HEK293 (cell line): Measurements from ENCODE around the gene PARD3.

ENCODE experiments used
- CTCF ChIA-PET: fragments of 350-600 bp; formaldehyde crosslinking; extraction: SDS; loops from one replicate; lab custom pipeline; 2021; ENCODE audit warnings: antibody characterized with exemption; lab: Yijun Ruan, JAX
- POLR2A ChIA-PET: fragments of 300-600 bp; formaldehyde crosslinking; extraction: SDS; loops from one replicate; lab custom pipeline; 2020; ENCODE audit warnings: antibody characterized with exemption, inconsistent platforms; lab: Yijun Ruan, JAX
- H3K27ac ChIP-seq: fragments of 200-500 bp; sonication (Bioruptor generic); 2 replicates; pipeline ENCODE4 v1.5.1; 2014; ENCODE audit warnings: low read depth, low read length, control low read depth, inconsistent platforms; ENCODE audit errors: extremely low read depth
- H3K36me3 ChIP-seq, 2 experiments: fragments of 200-500 bp in 1 of 2; sonication (Bioruptor generic) in 1 of 2; 1 replicate in 1 of 2; 2 replicates in 1 of 2; pipeline ENCODE4 v1.5.1; 2014 to 2017; ENCODE audit warnings: inconsistent platforms in 2 of 2, low read length in 2 of 2; ENCODE audit not compliant: control insufficient read depth in 2 of 2, insufficient read depth in 1 of 2
- H3K4me1 ChIP-seq: fragments of 200-500 bp; sonication (Bioruptor generic); 2 replicates; pipeline ENCODE4 v1.5.1; 2014; ENCODE audit warnings: mild to moderate bottlenecking, low read length, inconsistent platforms; ENCODE audit not compliant: control insufficient read depth, insufficient read depth
- H3K4me3 ChIP-seq: 2 replicates; pipeline ENCODE4 v1.5.1; 2011; ENCODE audit warnings: low read depth, mild to moderate bottlenecking, control low read depth, low read length, moderate library complexity
- H3K9me3 ChIP-seq: fragments of 200-500 bp; sonication (Bioruptor generic); 2 replicates; pipeline ENCODE4 v1.5.1; 2014; ENCODE audit warnings: low read depth, low read length, inconsistent platforms; ENCODE audit not compliant: control insufficient read depth, insufficient read depth
- IKZF3 ChIP-seq: fragments of 450-650 bp; IDR thresholded peaks from 2 replicates; pipeline ENCODE4 v1.5.0; 2018; ENCODE audit warnings: missing biosample characterization, mild to moderate bottlenecking, missing genetic modification characterization, moderate library complexity
- OSR2 ChIP-seq: fragments of 450-650 bp; formaldehyde crosslinking; IDR thresholded peaks from 2 replicates; pipeline ENCODE4 v1.5.1; 2016; ENCODE audit warnings: missing biosample characterization, missing genetic modification characterization
- RBAK ChIP-seq: fragments of 450-650 bp; formaldehyde crosslinking; IDR thresholded peaks from 2 replicates; pipeline ENCODE4 v1.5.1; 2016; ENCODE audit warnings: missing biosample characterization, missing genetic modification characterization
- TRIM28 ChIP-seq: IDR thresholded peaks from 2 replicates; pipeline ENCODE4 v1.6.1; 2011; ENCODE audit warnings: low read length, control low read depth, borderline replicate concordance
- WT1 ChIP-seq: fragments of 450-650 bp; formaldehyde crosslinking; IDR thresholded peaks from 2 replicates; pipeline ENCODE4 v1.5.1; 2016; ENCODE audit warnings: missing biosample characterization, missing genetic modification characterization
- ZBTB44 ChIP-seq: fragments of 450-650 bp; IDR thresholded peaks from 2 replicates; pipeline ENCODE4 v1.5.1; 2018; ENCODE audit warnings: missing biosample characterization, mild to moderate bottlenecking, missing genetic modification characterization
- ZNF133 ChIP-seq: fragments of 450-650 bp; formaldehyde crosslinking; IDR thresholded peaks from 2 replicates; pipeline ENCODE4 v1.5.1; 2016; ENCODE audit warnings: missing biosample characterization, missing genetic modification characterization
- ZNF155 ChIP-seq: fragments of 450-650 bp; formaldehyde crosslinking; IDR thresholded peaks from 2 replicates; pipeline ENCODE4 v1.5.1; 2016; ENCODE audit warnings: missing biosample characterization, missing genetic modification characterization
- ZNF157 ChIP-seq: fragments of 450-650 bp; formaldehyde crosslinking; IDR thresholded peaks from 2 replicates; pipeline ENCODE4 v1.5.1; 2016; ENCODE audit warnings: missing biosample characterization, missing genetic modification characterization
- ZNF274 ChIP-seq, 2 experiments: fragments of 200-500 bp in 1 of 2; fragments of 450-650 bp in 1 of 2; sonication (Bioruptor generic) in 1 of 2; formaldehyde crosslinking in 1 of 2; IDR thresholded peaks; 2 replicates each; pipeline versions ENCODE4 v1.5.1 to v1.6.1; 2014 to 2016; ENCODE audit warnings: borderline replicate concordance in 1 of 2, inconsistent platforms in 1 of 2, low read length in 1 of 2, missing biosample characterization in 1 of 2, missing genetic modification characterization in 1 of 2
- ZNF280D ChIP-seq: fragments of 450-650 bp; formaldehyde crosslinking; IDR thresholded peaks from 2 replicates; pipeline ENCODE4 v1.5.1; 2016; ENCODE audit warnings: missing biosample characterization, missing genetic modification characterization
- ZNF350 ChIP-seq: fragments of 450-650 bp; formaldehyde crosslinking; IDR thresholded peaks from 2 replicates; pipeline ENCODE4 v1.5.0; 2017; ENCODE audit warnings: missing biosample characterization, mild to moderate bottlenecking, missing genetic modification characterization
- ZNF433 ChIP-seq: fragments of 450-650 bp; formaldehyde crosslinking; IDR thresholded peaks from 2 replicates; pipeline ENCODE4 v1.5.1; 2016; ENCODE audit warnings: missing biosample characterization, missing genetic modification characterization, low read depth
- ZNF514 ChIP-seq: fragments of 450-650 bp; formaldehyde crosslinking; IDR thresholded peaks from 2 replicates; pipeline ENCODE4 v1.5.1; 2016; ENCODE audit warnings: missing biosample characterization, missing genetic modification characterization
- ZNF548 ChIP-seq: fragments of 450-650 bp; formaldehyde crosslinking; IDR thresholded peaks from 2 replicates; pipeline ENCODE4 v1.5.1; 2016; ENCODE audit warnings: missing biosample characterization, missing genetic modification characterization
- ZNF549 ChIP-seq: fragments of 450-650 bp; IDR thresholded peaks from 2 replicates; pipeline ENCODE4 v1.5.1; 2018; ENCODE audit warnings: missing biosample characterization, missing genetic modification characterization, mild to moderate bottlenecking, inconsistent platforms, moderate library complexity
- ZNF558 ChIP-seq: fragments of 450-650 bp; formaldehyde crosslinking; IDR thresholded peaks from 2 replicates; pipeline ENCODE4 v1.5.1; 2016; ENCODE audit warnings: missing biosample characterization, missing genetic modification characterization
- ZNF626 ChIP-seq: fragments of 450-650 bp; sonication (Bioruptor Pico); formaldehyde crosslinking; IDR thresholded peaks from 2 replicates; pipeline ENCODE4 v1.5.1; 2018; ENCODE audit warnings: missing biosample characterization, missing genetic modification characterization, inconsistent platforms
- ZNF645 ChIP-seq: fragments of 450-650 bp; formaldehyde crosslinking; IDR thresholded peaks from 2 replicates; pipeline ENCODE4; 2016; ENCODE audit warnings: missing biosample characterization, missing genetic modification characterization

Gene PARD3

GRCh38 chr10:34351161-34351560 is 463.9 kb downstream of the PARD3 start:
- CTCF ChIA-PET, result no interaction called here
- no peak overlapping the region for H3K4me3 ChIP-seq
- H3K9me3 ChIP-seq, result no peaks in the 10 kb centered on the region; the same call in 1 of the 2 replicates
- H3K4me1 ChIP-seq, result 0 out of 2 replicates have a peak, but pooled peaks cover 3% of the 10 kb centered on the region
- no peak overlapping the region for H3K27ac ChIP-seq
- POLR2A ChIA-PET, result no interaction called here
- H3K36me3 ChIP-seq, result peaks cover 0 to 9% of the 10 kb centered on the region in 2 experiments; a peak in 1 of 3 replicates
- TF ChIP-seq ZNF157 (tag by site-specific recombination), result no peak
- no peak for TF ChIP-seq ZNF155 (tag by site-specific recombination)
- TF ChIP-seq ZBTB44 (tag by site-specific recombination), result no peak
- TF ChIP-seq ZNF626 (tag by site-specific recombination), result no peak
- TF ChIP-seq ZNF280D (tag by site-specific recombination), result no peak
- TF ChIP-seq ZNF274 (IDR thresholded peaks at IDR 0.05; ENCODE audit: low read length), result no peak
- TF ChIP-seq ZNF274 (tag by site-specific recombination; IDR thresholded peaks at IDR 0.05; ENCODE audit: borderline replicate concordance), result no peak

- Histone ChIP-seq H3K4me3 (no peak overlapping the region), H3K4me1 (0 out of 2 replicates have a peak, but pooled peaks cover 3% of the 10 kb centered on the region), H3K27ac (no peak overlapping the region), H3K36me3 (no peaks in the 10 kb centered on the region), H3K9me3 (no peaks in the 10 kb centered on the region; the same call in 1 of the 2 replicates)
- TF ChIP-seq ZNF133 (tag by site-specific recombination) (peak; percentile 90), ZNF350 (tag by site-specific recombination) (no peak)
- ChIA-PET CTCF (interaction anchor here (0.9 kb wide), 1 partner anchor 24 kb away, joined by 4 read pairs; no protein-coding TSS in a partner anchor), POLR2A (interaction anchor here (0.6 kb wide), 1 partner anchor 22 kb away, joined by 4 read pairs; no protein-coding TSS in a partner anchor)
These were observed 466.1 kb downstream of the PARD3 start for GRCh38 chr10:34348917-34349485.

- TF ChIP-seq OSR2, result no peak
- no peak for TF ChIP-seq ZNF549 (tag by site-specific recombination)
- no peak for TF ChIP-seq TRIM28
- TF ChIP-seq ZNF548 (tag by site-specific recombination), result no peak
- TF ChIP-seq RBAK (tag by site-specific recombination), result no peak
- no peak for TF ChIP-seq ZNF558 (tag by site-specific recombination)
- TF ChIP-seq ZNF433 (tag by site-specific recombination), result no peak
- TF ChIP-seq IKZF3 (tag by site-specific recombination), result no peak
- no peak for TF ChIP-seq ZNF514 (tag by site-specific recombination)
- no peak for TF ChIP-seq ZNF645
- TF ChIP-seq WT1 (tag by site-specific recombination), result no peak
- ChIA-PET POLR2A (no interaction called here), CTCF (interaction anchor here (0.6 to 1.0 kb wide), 2 partner anchors 16 kb away, joined by 3 read pairs; no protein-coding TSS in a partner anchor)
- Histone ChIP-seq H3K9me3 (no peaks in the 10 kb centered on the region; the same call in 1 of the 2 replicates), H3K36me3 (no peaks in the 10 kb centered on the region), H3K4me3 (no peak overlapping the region), H3K4me1 (0 out of 2 replicates have a peak, but pooled peaks cover 3% of the 10 kb centered on the region), H3K27ac (no peak overlapping the region)
These were observed 467.1 kb downstream of the PARD3 start for GRCh38 chr10:34348021-34348420.
